NCI-H526 treated with DMSO at 0.1 percent for 48 hours (cell line): Measurements from ENCODE around the gene HEXD.

ENCODE experiments used
- DNase-seq: peaks from one replicate; lab custom pipeline; 2025; lab: John Stamatoyannopoulos, UW

Gene HEXD

DNA sequence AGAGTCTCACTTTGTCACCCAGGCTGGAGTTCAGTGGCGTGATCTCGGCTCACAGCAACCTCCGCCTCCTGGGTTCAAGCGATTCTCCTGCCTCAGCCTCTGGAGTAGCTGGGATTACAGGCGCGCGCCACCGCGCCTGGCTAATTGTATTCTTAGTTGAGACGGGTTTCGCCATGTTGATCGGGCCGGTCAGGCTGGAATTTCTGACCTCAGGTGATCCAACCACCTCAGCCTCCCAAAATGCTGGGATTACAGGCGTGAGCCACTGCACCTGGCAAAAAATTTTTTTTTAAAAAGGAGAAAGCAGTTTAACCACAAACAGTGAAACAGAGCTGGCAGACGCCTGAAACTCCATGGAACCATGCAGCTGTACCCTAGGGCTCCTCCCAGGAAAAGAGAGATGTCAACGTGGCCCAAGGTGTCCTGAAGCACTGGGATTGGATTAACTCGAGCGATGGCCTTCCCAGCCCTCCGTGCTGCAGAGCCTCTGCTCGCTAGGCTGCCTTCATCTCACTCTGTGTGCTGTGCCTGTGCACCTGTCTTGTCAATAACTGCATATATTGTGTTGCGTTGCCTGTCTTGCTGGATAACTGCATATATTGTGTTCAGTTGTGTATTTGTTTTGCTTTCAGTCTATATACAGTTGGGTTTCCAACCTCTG, 71.8 kb downstream of the HEXD start:
- no peak for DNase-seq

DNA sequence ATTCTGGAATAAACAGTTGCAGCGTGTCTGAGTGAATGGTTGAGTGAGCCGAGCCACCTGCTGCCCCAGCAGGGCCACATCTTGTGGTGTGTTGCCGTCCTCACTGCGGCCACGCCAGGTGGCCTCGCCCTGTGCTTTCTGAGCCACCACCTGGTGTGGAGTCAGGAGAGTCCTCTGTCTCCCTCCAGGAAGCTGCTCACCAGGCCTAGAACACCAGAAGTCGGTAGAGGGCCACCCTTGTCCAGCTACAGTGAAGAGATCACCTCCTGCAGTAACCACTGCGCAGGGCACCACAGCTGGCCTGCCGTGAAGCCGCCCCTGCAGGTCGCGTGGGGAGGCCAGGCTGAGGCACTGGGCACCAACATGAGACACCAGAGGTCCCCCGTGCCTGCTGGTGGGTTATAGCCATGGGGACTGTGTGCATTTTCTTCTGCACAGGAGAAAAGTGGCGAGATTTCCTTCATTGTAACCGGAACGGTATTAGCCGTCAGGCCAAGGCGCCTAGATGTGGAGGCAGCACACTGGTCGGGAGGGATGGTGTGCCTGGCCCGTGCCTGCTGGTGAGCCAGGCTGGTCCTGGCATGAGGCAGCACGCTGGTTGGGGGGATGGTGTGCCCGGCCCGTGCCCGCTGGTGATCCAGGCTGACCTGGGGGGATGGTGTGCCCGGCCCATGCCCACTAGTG, 72.5 kb downstream of the HEXD start:
- DNase-seq = no peak

GRCh38 chr17:82491196-82491530, 73.0 kb downstream of the HEXD start:
- no peak for DNase-seq

GRCh38 chr17:82491533-82491932, 73.4 kb downstream of the HEXD start:
- no peak for DNase-seq
